Heart right ventricle (tissue), 16 donors: Measurements from ENCODE around the gene PSMC5. TPM values are rescaled to one million over a fixed set of nuclear protein-coding genes. Genes with fewer than 3 reads are reported as not detected.

Experiments
- ATAC-seq, 8 donors: fragments of 200-7000 bp; cut with Tn5 transposase; one replicate each; pipeline ENCODE4 v1.9.1; 2020; ENCODE audit warnings: mild to moderate bottlenecking in 8 of 8, moderate library complexity in 8 of 8, moderate number of reproducible peaks in 1 of 8
- DNase-seq, 2 donors: peaks; one replicate each; pipeline ENCODE4 v3.0.0-alpha.2; 2020
- H3K27ac ChIP-seq, 10 donors: fragments of 200-600 bp; sonication (generic) in 2 of 10; one replicate each; pipeline versions ENCODE4 v1.5.0 to v1.8.0; 2020 to 2022; ENCODE audit warnings: mild to moderate bottlenecking in 3 of 10
- H3K27me3 ChIP-seq, 7 donors: fragments of 200-600 bp; one replicate each; pipeline ENCODE4 v1.8.0; 2021 to 2022; ENCODE audit warnings: mild to moderate bottlenecking in 2 of 7
- H3K36me3 ChIP-seq, 9 donors: fragments of 200-600 bp; sonication (generic) in 1 of 9; one replicate each; pipeline versions ENCODE4 v1.5.0 to v1.8.0; 2020 to 2022; ENCODE audit warnings: mild to moderate bottlenecking in 2 of 9
- H3K4me1 ChIP-seq, 9 donors: fragments of 200-600 bp; sonication (generic) in 1 of 9; one replicate each; pipeline versions ENCODE4 v1.5.0 to v1.8.0; 2020 to 2022; ENCODE audit warnings: mild to moderate bottlenecking in 4 of 9
- H3K4me3 ChIP-seq, 10 donors: fragments of 200-600 bp; sonication (generic) in 2 of 10; one replicate each; pipeline versions ENCODE4 v1.5.0 to v1.8.0; 2020 to 2022; ENCODE audit warnings: mild to moderate bottlenecking in 7 of 10, moderate library complexity in 2 of 10
- H3K9me3 ChIP-seq, 11 donors: fragments of 200-600 bp in 10 of 11; sonication (generic) in 2 of 11; one replicate each; pipeline versions ENCODE4 v1.5.0 to v1.8.0; 2013 to 2022; ENCODE audit warnings: mild to moderate bottlenecking in 2 of 11, control low read depth in 1 of 11, moderate library complexity in 1 of 11
- CTCF ChIP-seq, 9 donors: fragments of 200-600 bp; sonication (generic) in 2 of 9; IDR thresholded peaks; one replicate each; pipeline versions ENCODE4 v1.5.0 to v1.8.0; 2021 to 2022; ENCODE audit warnings: antibody characterized with exemption in 9 of 9, mild to moderate bottlenecking in 5 of 9, moderate library complexity in 1 of 9
- WGBS, 2 donors: extraction: QIAGEN DNeasy Blood & Tissue Kit; methylation state at CpG; one replicate each; pipeline ENCODE4 v1.1.7; 2013; ENCODE audit warnings: inconsistent platforms in 1 of 2; 5-methylcytosine and 5-hydroxymethylcytosine counted together
- intact Hi-C, 10 donors: fragments of 100-400 bp; cut with DNase I; formaldehyde crosslinking; loops; one replicate each; pipeline versions ENCODE4 v1.11.1 to v1.14.2; 2022
- polyA plus RNA-seq, 2 donors: library from polyadenylated mRNA; stranded (reverse); fragments of 200-250 nt; gene quantifications; one replicate each; pipeline ENCODE4 v1.2.3, GENCODE V29; 2013
- total RNA-seq, 10 donors: library from RNA; stranded (reverse); fragmentation: NEBNext Ultra II Directional in 3 of 10; extraction: Animal tissue kit (Norgen Biotek cat#: 25700) in 3 of 10; gene quantifications; one replicate each; pipeline versions ENCODE4 v1.2.1 to v1.2.4, GENCODE V29; 2021 to 2023
- donor health status: Arrhythmogenic right ventricular cardiomyopathy.
- donor health status: ischemic (EF 13 %, LVEDD 7.1; RV severe dilation, severe dysfunction).
- donor health status: healthy with polysubstance abuse.
- donor health status: DM: no; HTN: yes; CAD: no.
- donor health status: DM: no; HTN: no; CAD: no.
- donor health status: ischemic (EF 25% LVEDD 6.9; RV normal size, moderate dysfunction).
- donor health status: ischemic (EF 25% LVEDD 5.7; RV mildly dilated, moderate dysfunction).
- donor health status: healthy.
- donor health status: DM: yes; HTN: yes; CAD: no.
- donor health status: Ischemic cardiomyopathy.
- donor health status: ischemic (EF 35%, LVEDD 5.7; RV mildly dilated, moderate dysfunction).
- donor health status: nonischemic (EF 11% LVEDD 7.7; RV severe dilation, severe dysfunction).
- donor health status: DM: yes; HTN: yes; CAD: no.
- donor health status: PGD.
- donor health status: ischemic (EF 29% LVEDD 5.4; RV normal size, mild dysfunction).
- donor health status: nonischemic (EF 23%, LVEDD 6.1; RV moderate dilation, normal function).

Gene PSMC5
- total and polyA plus RNA-seq, 12 donors: 92.9 to 228 (median 122) TPM

GRCh38 chr17:63837962-63838600, 10.8 kb downstream of the PSMC5 start:
- intact Hi-C loops: loop anchor here in 1 of 10 donors (10.0 kb wide), 1 partner anchor 143 kb away; no protein-coding TSS in a partner anchor
- ATAC-seq (peak in 1 of 8 donors; percentile 0), DNase-seq (no peak)
- peaks cover 0 to 48% (median 23%) of the 10 kb centered on the region in 9 donors for H3K36me3 ChIP-seq
- H3K4me1 ChIP-seq: peaks cover 33 to 58% (median 44%) of the 10 kb centered on the region in 9 donors
- H3K27me3 ChIP-seq: no peaks in the 10 kb centered on the region
- TF ChIP-seq CTCF (IDR thresholded peaks at IDR 0.05): no peak
- peak overlapping the region; percentile 74 to 98 (median 88) for H3K27ac ChIP-seq
- H3K9me3 ChIP-seq: no peaks in the 10 kb centered on the region
- H3K4me3 ChIP-seq: peak overlapping the region in 1 of 10 donors; percentile 2
- 82% methylated on average over 5 of the region's 5 CpGs for WGBS, 2 donors

- 37 to 41% methylated on average over 7 of the region's 7 CpGs for WGBS, 2 donors
- intact Hi-C loops: loop anchor here in 1 of 10 donors (10.0 kb wide), 1 partner anchor 144 kb away; no protein-coding TSS in a partner anchor
- H3K9me3 ChIP-seq: no peaks in the 10 kb centered on the region
- peak overlapping the region in 2 of 10 donors; percentile 24 for H3K4me3 ChIP-seq
- DNase-seq: peak; percentile 85 to 90
- H3K27ac ChIP-seq: peak overlapping the region; percentile 74 to 98 (median 88)
- H3K27me3 ChIP-seq: no peaks in the 10 kb centered on the region
- peaks cover 0 to 42% (median 16%) of the 10 kb centered on the region in 9 donors for H3K36me3 ChIP-seq
- ATAC-seq: peak; percentile 24 to 73 (median 50)
- H3K4me1 ChIP-seq: peaks cover 33 to 64% (median 49%) of the 10 kb centered on the region in 9 donors
- no peak for TF ChIP-seq CTCF (IDR thresholded peaks at IDR 0.05)
These were observed 11.5 kb downstream of the PSMC5 start for GRCh38 chr17:63838631-63839171.

GRCh38 chr17:63840591-63841349, 13.5 kb downstream of the PSMC5 start:
- Histone ChIP-seq H3K27ac (peak overlapping the region; percentile 87 to 98 (median 94)), H3K9me3 (no peaks in the 10 kb centered on the region), H3K4me1 (peaks cover 33 to 59% (median 52%) of the 10 kb centered on the region in 9 donors), H3K4me3 (peak overlapping the region; percentile 7 to 95 (median 90)), H3K36me3 (peaks cover 0 to 21% (median 0%) of the 10 kb centered on the region in 9 donors), H3K27me3 (no peaks in the 10 kb centered on the region)
- intact Hi-C loops: loop anchor here in 1 of 10 donors (5.0 kb wide), 1 partner anchor 68 kb away; the partner anchor contains the start of genes CCDC47 and DDX42
- no peak for ATAC-seq
- DNase-seq: peak in 1 of 2 donors; percentile 39
- no peak for TF ChIP-seq CTCF (IDR thresholded peaks at IDR 0.05)
- WGBS, 2 donors: 50 to 58% methylated on average over 4 of the region's 4 CpGs
